ENCODE data around the gene PCNX2. TPM values are rescaled to one million over a fixed set of nuclear protein-coding genes. Genes with fewer than 3 reads are reported as not detected.

The PCNX2 gene
- total and polyA plus RNA-seq, 2 donors (not counting 1 experiment from before 2014, with no cell fraction given) = 13.0 to 37.8 TPM

DNA sequence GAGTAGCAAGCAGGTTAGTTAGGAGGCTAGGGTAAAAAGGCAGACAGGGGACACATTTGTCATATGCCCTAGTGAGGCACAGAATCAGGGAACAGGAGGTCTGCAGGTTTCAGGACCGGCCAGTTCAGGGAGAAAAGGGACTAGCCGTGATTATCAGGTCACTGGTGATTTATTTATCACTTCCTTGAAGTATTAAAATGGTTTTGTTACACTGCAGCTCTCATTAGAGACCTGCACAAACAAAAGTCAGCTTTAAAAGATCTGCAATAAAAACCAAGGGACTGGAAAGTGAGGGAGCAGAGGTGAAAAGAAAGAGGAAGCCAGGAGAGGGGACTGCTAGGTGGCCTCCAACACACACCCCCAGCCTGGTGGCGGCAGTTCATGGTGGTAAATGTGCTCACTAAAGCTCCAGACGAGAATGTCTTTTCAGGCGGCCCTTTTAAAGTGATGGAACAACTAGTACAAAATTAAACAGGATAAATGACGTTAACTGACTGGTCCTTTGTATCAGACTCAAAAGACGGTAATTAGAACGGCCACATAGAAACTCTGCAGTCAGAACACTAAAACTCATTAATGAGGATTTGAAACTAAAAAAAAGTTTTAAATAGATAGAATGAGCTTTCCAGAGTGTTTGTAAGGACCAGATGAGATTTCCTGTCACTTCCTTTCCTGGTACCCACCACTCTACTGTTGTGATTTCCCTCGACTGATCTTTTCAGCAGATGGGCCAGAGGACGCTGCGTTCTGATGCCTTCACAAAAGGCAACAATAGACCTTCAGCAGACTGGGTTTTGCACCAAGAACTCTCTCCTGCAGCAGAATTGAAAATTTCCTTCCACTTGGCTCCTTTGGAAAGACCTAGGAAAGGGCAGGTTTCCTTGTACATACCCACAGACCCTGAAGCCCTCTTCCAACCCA, 208.3 kb downstream of the PCNX2 start:
- Histone ChIP-seq H3K4me3 (replicated peaks in 1 of 4; ENCODE audit: control extremely low read depth in 1 of 4, insufficient read depth in 1 of 4, low read depth in 3 of 4, low read length in 4 of 4) (no peak overlapping the region), H3K27me3 (ENCODE audit: control insufficient read depth, insufficient read depth, low read length) (no peaks in the 10 kb centered on the region), H3K9me3 (ENCODE audit: control insufficient read depth, insufficient read depth, low read depth, low read length) (no peaks in the 10 kb centered on the region), H3K9ac (ENCODE audit: insufficient read depth, low read length) (no peak overlapping the region), H4K20me1 (ENCODE audit: control insufficient read depth, extremely low read depth, insufficient read depth, low read length) (no peaks in the 10 kb centered on the region), H3K4me2 (ENCODE audit: extremely low read depth, insufficient read depth, low read length) (no peak overlapping the region), H3K36me3 (ENCODE audit: control insufficient read depth, insufficient read depth, low read length) (peaks cover 2% of the 10 kb centered on the region), H2AFZ (ENCODE audit: low read length) (no peak overlapping the region), H3K27ac (ENCODE audit: insufficient read depth, low read length) (no peak overlapping the region), H3K4me1 (ENCODE audit: control insufficient read depth, extremely low read depth, insufficient read depth, low read length) (no peaks in the 10 kb centered on the region), H3K79me2 (ENCODE audit: control insufficient read depth, insufficient read depth, low read length) (no peaks in the 10 kb centered on the region)
- TF ChIP-seq, protein P1, sequence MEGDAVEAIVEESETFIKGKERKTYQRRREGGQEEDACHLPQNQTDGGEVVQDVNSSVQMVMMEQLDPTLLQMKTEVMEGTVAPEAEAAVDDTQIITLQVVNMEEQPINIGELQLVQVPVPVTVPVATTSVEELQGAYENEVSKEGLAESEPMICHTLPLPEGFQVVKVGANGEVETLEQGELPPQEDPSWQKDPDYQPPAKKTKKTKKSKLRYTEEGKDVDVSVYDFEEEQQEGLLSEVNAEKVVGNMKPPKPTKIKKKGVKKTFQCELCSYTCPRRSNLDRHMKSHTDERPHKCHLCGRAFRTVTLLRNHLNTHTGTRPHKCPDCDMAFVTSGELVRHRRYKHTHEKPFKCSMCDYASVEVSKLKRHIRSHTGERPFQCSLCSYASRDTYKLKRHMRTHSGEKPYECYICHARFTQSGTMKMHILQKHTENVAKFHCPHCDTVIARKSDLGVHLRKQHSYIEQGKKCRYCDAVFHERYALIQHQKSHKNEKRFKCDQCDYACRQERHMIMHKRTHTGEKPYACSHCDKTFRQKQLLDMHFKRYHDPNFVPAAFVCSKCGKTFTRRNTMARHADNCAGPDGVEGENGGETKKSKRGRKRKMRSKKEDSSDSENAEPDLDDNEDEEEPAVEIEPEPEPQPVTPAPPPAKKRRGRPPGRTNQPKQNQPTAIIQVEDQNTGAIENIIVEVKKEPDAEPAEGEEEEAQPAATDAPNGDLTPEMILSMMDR (conservative IDR thresholded peaks at IDR 0.05 in 1 of 2, IDR thresholded peaks at IDR 0.05 in 1 of 2; ENCODE audit: low read depth in 1 of 2, low read length in 2 of 2) = no peak
- TF ChIP-seq EZH2 (IDR thresholded peaks at IDR 0.05; ENCODE audit: low read length, missing control alignments) = no peak
- DNase-seq (ENCODE audit: low read depth in 2 of 2) = no peak

DNA sequence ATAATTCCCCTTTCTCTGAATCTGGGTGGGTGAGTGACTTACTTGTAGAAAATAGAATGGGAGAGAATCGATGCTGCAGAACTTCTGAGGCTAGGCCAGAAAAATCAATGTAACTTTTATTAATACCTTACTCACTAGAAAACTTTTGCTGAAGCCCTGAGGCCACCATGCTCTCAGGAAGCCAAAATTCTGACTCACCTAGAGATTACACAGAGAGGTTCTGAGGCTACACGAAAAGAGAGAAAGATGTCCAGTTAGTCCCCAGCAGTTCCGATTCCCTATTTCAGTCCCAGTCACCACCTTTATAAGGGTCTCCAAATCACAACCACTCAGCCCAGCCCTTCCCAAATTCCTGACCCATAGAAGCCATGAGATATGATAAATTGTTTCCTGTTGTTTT, 210.0 kb downstream of the PCNX2 start:
- no peaks in the 10 kb centered on the region for H4K20me1 ChIP-seq (ENCODE audit: control insufficient read depth, extremely low read depth, insufficient read depth, low read length)
- H3K79me2 ChIP-seq (ENCODE audit: control insufficient read depth, insufficient read depth, low read length) = no peaks in the 10 kb centered on the region
- H3K36me3 ChIP-seq (ENCODE audit: control insufficient read depth, insufficient read depth, low read length) = peaks cover 2% of the 10 kb centered on the region
- H3K4me3 ChIP-seq (replicated peaks in 1 of 4; ENCODE audit: control extremely low read depth in 1 of 4, insufficient read depth in 1 of 4, low read depth in 3 of 4, low read length in 4 of 4) = no peak overlapping the region
- H3K9ac ChIP-seq (ENCODE audit: insufficient read depth, low read length) = no peak overlapping the region
- no peak overlapping the region for H3K27ac ChIP-seq (ENCODE audit: insufficient read depth, low read length)
- H3K4me1 ChIP-seq (ENCODE audit: control insufficient read depth, extremely low read depth, insufficient read depth, low read length) = no peaks in the 10 kb centered on the region
- TF ChIP-seq, protein P1 (conservative IDR thresholded peaks at IDR 0.05 in 1 of 2, IDR thresholded peaks at IDR 0.05 in 1 of 2; ENCODE audit: low read depth in 1 of 2, low read length in 2 of 2) = no peak
- TF ChIP-seq EZH2 (IDR thresholded peaks at IDR 0.05; ENCODE audit: low read length, missing control alignments) = no peak
- H3K4me2 ChIP-seq (ENCODE audit: extremely low read depth, insufficient read depth, low read length) = no peak overlapping the region
- no peak overlapping the region for H2AFZ ChIP-seq (ENCODE audit: low read length)
- peak in 1 of 2 donors; percentile 41 for DNase-seq (ENCODE audit: low read depth in 2 of 2)
- no peaks in the 10 kb centered on the region for H3K27me3 ChIP-seq (ENCODE audit: control insufficient read depth, insufficient read depth, low read length)
- no peaks in the 10 kb centered on the region for H3K9me3 ChIP-seq (ENCODE audit: control insufficient read depth, insufficient read depth, low read depth, low read length)

DNA sequence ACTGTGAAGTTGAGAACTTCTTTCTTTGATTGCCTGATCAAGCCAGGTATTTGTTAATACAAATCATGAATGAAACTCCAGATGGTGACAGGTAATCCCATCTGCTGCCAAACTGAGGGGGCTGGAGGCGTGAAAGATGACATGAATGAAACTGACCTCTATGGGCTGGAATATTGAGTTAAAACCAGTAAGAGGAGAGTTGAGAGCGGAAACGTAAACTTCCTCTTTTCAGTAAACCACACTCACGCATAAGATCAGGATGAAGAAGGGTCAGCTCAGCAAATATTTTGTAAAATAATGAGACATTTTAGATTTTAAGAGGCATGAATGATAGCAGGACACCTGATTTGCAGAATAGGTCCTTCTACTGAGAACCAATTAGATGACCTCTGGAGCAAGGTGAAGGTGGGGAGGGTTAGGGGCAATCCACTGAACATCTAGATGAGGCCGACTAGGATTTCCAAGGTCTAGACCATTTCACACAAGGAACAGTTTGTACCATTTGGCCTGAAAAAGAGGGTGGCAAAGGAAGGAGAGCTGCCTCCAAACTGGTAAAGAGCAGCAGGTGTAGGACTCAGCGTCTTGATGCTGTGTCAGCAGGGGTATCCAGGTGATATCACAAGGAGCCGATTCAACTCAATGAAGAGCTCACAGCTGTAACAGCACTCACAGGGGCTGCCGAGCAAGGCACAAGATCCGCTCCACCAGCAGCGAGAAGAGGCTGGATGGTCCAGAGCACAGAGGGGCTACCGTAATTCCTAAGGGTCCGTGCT, 212.6 kb downstream of the PCNX2 start:
- TF ChIP-seq EZH2 (IDR thresholded peaks at IDR 0.05; ENCODE audit: low read length, missing control alignments) = no peak
- TF ChIP-seq, protein P1 (conservative IDR thresholded peaks at IDR 0.05 in 1 of 2, IDR thresholded peaks at IDR 0.05 in 1 of 2; ENCODE audit: low read depth in 1 of 2, low read length in 2 of 2) = no peak
- Histone ChIP-seq H2AFZ (ENCODE audit: low read length) (no peak overlapping the region), H3K4me3 (replicated peaks in 1 of 4; ENCODE audit: control extremely low read depth in 1 of 4, insufficient read depth in 1 of 4, low read depth in 3 of 4, low read length in 4 of 4) (no peak overlapping the region), H3K27me3 (ENCODE audit: control insufficient read depth, insufficient read depth, low read length) (no peaks in the 10 kb centered on the region), H3K9ac (ENCODE audit: insufficient read depth, low read length) (no peak overlapping the region), H3K4me1 (ENCODE audit: control insufficient read depth, extremely low read depth, insufficient read depth, low read length) (no peaks in the 10 kb centered on the region), H3K9me3 (ENCODE audit: control insufficient read depth, insufficient read depth, low read depth, low read length) (no peaks in the 10 kb centered on the region), H3K27ac (ENCODE audit: insufficient read depth, low read length) (no peak overlapping the region), H3K4me2 (ENCODE audit: extremely low read depth, insufficient read depth, low read length) (no peak overlapping the region), H4K20me1 (ENCODE audit: control insufficient read depth, extremely low read depth, insufficient read depth, low read length) (no peaks in the 10 kb centered on the region), H3K79me2 (ENCODE audit: control insufficient read depth, insufficient read depth, low read length) (no peaks in the 10 kb centered on the region), H3K36me3 (ENCODE audit: control insufficient read depth, insufficient read depth, low read length) (peaks cover 2% of the 10 kb centered on the region)
- DNase-seq (ENCODE audit: low read depth in 2 of 2) = no peak
